Coronary artery (tissue), 2 donors: ENCODE results near the gene PAGE5.

Experiments
- DNase-seq: peaks from one replicate; pipeline ENCODE4 v3.0.0-alpha.2; 2017; ENCODE audit warnings: low spot score
- H3K27ac ChIP-seq, 2 donors: fragments of 200-600 bp; sonication (generic); one replicate each; pipeline ENCODE4 v1.5.1; 2016 to 2019
- H3K4me3 ChIP-seq: fragments of 200-600 bp; sonication (generic); 2 replicates; pipeline ENCODE4 v1.5.1; 2016; ENCODE audit warnings: mild to moderate bottlenecking, moderate library complexity
- CTCF ChIP-seq: fragments of 200-600 bp; sonication (generic); IDR thresholded peaks from one replicate; pipeline ENCODE4 v1.5.1; 2019; ENCODE audit warnings: antibody characterized with exemption

PAGE5 gene

DNA sequence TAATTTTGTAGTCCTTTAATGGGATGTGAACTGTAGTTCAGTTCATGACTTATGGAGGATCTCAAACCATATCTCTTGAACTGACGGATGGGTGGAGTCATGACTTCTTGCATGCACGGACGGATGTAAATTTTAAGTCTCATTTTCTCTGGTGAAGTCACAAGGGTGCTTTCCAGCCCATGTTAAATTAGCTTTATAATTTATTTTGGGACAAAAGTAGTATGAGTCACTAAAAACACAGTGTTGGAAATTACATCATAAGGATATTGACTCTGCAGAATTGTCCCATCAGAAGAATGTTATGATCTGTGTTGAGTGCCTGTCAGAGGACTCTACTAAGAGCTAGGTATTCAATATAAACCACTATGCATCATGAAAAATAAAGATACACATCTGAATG, 6.8 kb upstream of the PAGE5 start:
- no peak overlapping the region for H3K27ac ChIP-seq
- no peak for TF ChIP-seq CTCF
- no peak overlapping the region for H3K4me3 ChIP-seq
- no peak for DNase-seq

DNA sequence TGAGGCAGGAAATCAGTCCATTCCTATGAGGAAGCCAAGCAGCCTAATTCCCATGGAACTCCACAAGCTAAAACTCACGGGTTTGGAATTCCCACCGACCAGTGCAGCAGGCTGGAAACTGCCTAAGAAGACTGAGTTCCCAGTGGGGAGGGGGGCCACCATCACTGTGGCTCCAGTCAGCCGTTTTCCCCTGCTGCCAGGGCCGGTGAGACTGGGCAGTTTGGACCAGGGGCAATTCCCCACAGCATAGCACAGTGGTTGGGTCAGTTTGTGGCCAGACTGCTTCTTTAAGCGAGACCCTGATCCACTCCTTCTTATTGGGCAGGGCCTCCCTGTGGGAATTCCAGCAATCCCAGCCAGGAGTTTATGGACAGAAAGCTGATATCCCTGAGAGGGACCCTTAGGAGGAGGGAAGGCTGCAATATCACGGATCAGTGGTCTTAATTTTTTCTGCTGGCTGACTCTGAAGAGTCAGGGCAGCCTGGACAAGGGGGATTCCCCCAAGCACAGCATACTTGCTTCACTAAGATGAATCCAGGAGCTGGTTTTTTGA, 20.7 kb downstream of the PAGE5 start:
- DNase-seq: no peak
- TF ChIP-seq CTCF: no peak
- Histone ChIP-seq H3K4me3 (no peak overlapping the region), H3K27ac (no peak overlapping the region)

DNA sequence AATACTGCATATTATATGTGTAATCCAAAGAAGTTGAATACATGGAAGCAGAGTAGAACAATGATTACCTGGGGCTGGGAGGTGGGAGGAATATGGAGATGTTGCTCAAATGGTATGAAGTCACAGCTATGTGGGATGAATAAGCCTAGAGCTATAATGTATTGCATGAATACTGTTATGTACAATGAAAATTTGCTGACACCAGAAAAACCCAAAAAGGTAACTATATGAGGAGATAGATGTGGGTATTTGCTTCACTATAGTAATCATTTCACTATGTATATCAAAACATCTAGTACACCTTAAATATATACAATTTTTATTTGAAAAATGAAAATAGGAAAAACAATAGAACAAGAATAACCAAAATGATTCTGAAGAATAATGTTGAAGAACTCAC, 33.4 kb downstream of the PAGE5 start:
- H3K27ac ChIP-seq: no peak overlapping the region
- no peak overlapping the region for H3K4me3 ChIP-seq
- no peak for DNase-seq
- no peak for TF ChIP-seq CTCF

DNA sequence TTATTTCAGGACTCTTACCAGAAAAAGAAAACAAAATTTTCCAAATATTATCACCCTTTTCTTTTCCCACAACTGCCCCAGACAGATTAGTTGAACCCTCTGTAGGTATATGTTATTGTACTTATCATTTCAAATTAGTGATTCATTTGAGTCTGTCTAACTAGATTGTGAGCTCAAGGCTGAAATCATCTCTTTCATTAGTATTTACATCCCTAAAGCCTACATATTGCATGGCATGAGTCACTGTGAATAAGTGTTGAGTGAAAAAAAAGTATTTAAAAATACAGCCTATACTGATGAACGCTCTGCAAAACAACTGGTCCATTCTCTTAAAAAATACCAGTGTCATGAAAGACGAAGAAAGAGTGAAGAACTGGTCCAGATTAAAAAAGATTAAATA, 40.7 kb downstream of the PAGE5 start:
- H3K4me3 ChIP-seq: no peak overlapping the region
- no peak for DNase-seq
- H3K27ac ChIP-seq: no peak overlapping the region
- no peak for TF ChIP-seq CTCF

DNA sequence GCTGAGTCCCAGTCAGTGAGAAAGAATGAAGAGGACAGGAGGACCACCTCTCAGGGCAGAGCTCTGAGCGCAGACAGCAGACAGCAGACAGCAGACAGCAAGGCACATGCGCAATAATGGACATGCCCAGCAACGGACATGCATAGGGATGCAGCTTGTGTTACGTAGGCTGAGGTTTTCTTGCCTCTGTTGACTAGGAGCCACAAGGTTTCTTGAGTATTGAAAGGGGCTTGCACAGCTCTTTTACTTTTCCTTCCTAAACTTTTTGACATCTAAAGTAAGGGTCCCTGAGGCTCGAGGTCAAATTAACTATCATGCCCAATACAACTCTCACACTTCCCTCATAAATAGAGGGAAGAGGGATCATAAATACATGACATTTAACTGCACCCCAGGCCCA, 44.7 kb downstream of the PAGE5 start, which contains the start of gene PAGE3:
Gene PAGE3, minus strand, starts transcription at position 101 of the 400 bp plus-strand sequence. CDS start 1,013 bp downstream, outside the sequence.
- no peak for DNase-seq
- no peak for TF ChIP-seq CTCF
- no peak within 1 kb of the TSS for H3K27ac ChIP-seq

More for the DNA sequence above, 44.7 kb downstream of the PAGE5 start, which contains the start of gene PAGE3:
- no peak within 1 kb of the TSS for H3K4me3 ChIP-seq
